ENCODE results near the gene ZNF701. TPM values are rescaled to one million over a fixed set of nuclear protein-coding genes. Genes with fewer than 3 reads are reported as not detected.

Gene ZNF701
- total and polyA plus RNA-seq, 2 of the 8 experiments (the other 6 are each of a cell fraction or from before 2014, with no cell fraction given): 4.9 to 18.7 TPM

GRCh38 chr19:52527134-52527955, 42.7 kb upstream of the ZNF701 start, which contains the start of gene ZNF808 (continued):
- no peak for TF ChIP-seq EZH2 (IDR thresholded peaks at IDR 0.05; ENCODE audit: low read depth, low read length, severe bottlenecking)
- no peak for TF ChIP-seq EP300 (IDR thresholded peaks at IDR 0.05; ENCODE audit: borderline replicate concordance in 1 of 2, low read depth in 2 of 2, low read length in 2 of 2)
- TF ChIP-seq POLR2A (IDR thresholded peaks at IDR 0.05; ENCODE audit: control extremely low read depth in 1 of 2, low read depth in 2 of 2, low read length in 2 of 2): peak; percentile 26 to 40; a peak in 2 of 3 replicates
- TF ChIP-seq GABPA (IDR thresholded peaks at IDR 0.05; ENCODE audit: borderline replicate concordance, insufficient read depth, low read length): peak; percentile 22; the same call in 1 of the 2 replicates
- TF ChIP-seq YY1 (IDR thresholded peaks at IDR 0.05; ENCODE audit: low read depth, low read length): no peak
- TF ChIP-seq RNF2 (IDR thresholded peaks at IDR 0.05; ENCODE audit: borderline replicate concordance, low read depth, low read length, missing control alignments, poor library complexity, severe bottlenecking): no peak
